Measurements from ENCODE around the gene NLK. TPM values are rescaled to one million over a fixed set of nuclear protein-coding genes. Genes with fewer than 3 reads are reported as not detected.
A peak's percentile ranks its signal among the peaks of the same experiment; 100 is the strongest.

Gene NLK
- total and polyA plus RNA-seq, 2 of the 13 experiments (the other 11 are each of a cell fraction or from before 2014, with no cell fraction given), result 13.4 to 14.6 TPM

DNA sequence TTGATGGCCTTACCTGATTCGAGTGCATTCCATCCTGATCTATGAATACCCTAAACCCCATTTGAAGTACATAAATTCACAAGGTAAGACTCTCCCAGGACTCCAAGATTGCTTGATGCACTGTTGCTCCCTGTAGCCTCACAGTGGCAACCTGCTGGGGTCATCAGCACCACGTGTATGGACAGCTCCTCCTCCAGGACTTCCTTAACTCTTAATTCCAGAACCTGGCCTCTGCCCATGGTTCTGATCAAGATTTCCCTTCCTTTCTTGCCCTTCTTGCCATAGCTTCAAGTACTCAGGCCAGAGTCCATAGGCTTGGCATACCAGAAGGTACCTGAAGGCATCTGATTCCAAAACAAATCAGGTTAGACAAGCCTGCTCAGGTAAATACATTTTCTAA is 34.0 kb upstream of the NLK start (continued):
- TF ChIP-seq ZFP36 (IDR thresholded peaks at IDR 0.05; ENCODE audit: borderline replicate concordance, low read depth, low read length, partially characterized antibody) (no peak), ADNP (CRISPR knock-in tag; IDR thresholded peaks at IDR 0.05) (no peak), GLI4 (CRISPR knock-in tag; IDR thresholded peaks at IDR 0.05; ENCODE audit: borderline replicate concordance) (no peak), FOXA1 (IDR thresholded peaks at IDR 0.05) (no peak), FOXA1 (CRISPR knock-in tag; IDR thresholded peaks at IDR 0.05) (no peak), ZNF850 (CRISPR knock-in tag; conservative IDR thresholded peaks at IDR 0.05) (no peak), AGO1 (IDR thresholded peaks at IDR 0.05; ENCODE audit: low read depth, low read length, poor library complexity, severe bottlenecking) (no peak), PITX1 (CRISPR knock-in tag; IDR thresholded peaks at IDR 0.05) (no peak), KDM5B (CRISPR knock-in tag; IDR thresholded peaks at IDR 0.05; ENCODE audit: borderline replicate concordance) (no peak), ZNF747 (CRISPR knock-in tag; IDR thresholded peaks at IDR 0.05; ENCODE audit: borderline replicate concordance) (no peak), EP300 (IDR thresholded peaks at IDR 0.05; ENCODE audit: low read depth in 2 of 2, low read length in 2 of 2) (no peak), EP300 (CRISPR knock-in tag; IDR thresholded peaks at IDR 0.05; ENCODE audit: borderline replicate concordance) (no peak), MYNN (CRISPR knock-in tag; IDR thresholded peaks at IDR 0.05; ENCODE audit: low read depth) (no peak), IKZF4 (CRISPR knock-in tag; IDR thresholded peaks at IDR 0.05; ENCODE audit: borderline replicate concordance, low read depth, not compliant biosample characterization) (no peak), ZMYM4 (CRISPR knock-in tag; IDR thresholded peaks at IDR 0.05) (no peak), RARA (CRISPR knock-in tag; IDR thresholded peaks at IDR 0.05) (peak; percentile 48; the same call in 1 of the 2 replicates), ZNF660 (CRISPR knock-in tag; IDR thresholded peaks at IDR 0.05; ENCODE audit: borderline replicate concordance, low read depth) (no peak), SETDB1 (CRISPR knock-in tag; IDR thresholded peaks at IDR 0.05; ENCODE audit: borderline replicate concordance) (no peak), ZBTB8A (CRISPR knock-in tag; IDR thresholded peaks at IDR 0.05; ENCODE audit: borderline replicate concordance, low read depth) (no peak), ZNF546 (CRISPR knock-in tag; conservative IDR thresholded peaks at IDR 0.05) (no peak)
- TF ChIP-seq, protein P1, sequence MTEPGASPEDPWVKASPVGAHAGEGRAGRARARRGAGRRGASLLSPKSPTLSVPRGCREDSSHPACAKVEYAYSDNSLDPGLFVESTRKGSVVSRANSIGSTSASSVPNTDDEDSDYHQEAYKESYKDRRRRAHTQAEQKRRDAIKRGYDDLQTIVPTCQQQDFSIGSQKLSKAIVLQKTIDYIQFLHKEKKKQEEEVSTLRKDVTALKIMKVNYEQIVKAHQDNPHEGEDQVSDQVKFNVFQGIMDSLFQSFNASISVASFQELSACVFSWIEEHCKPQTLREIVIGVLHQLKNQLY (CRISPR knock-in tag; IDR thresholded peaks at IDR 0.05), result no peak
- TF ChIP-seq, protein P2, sequence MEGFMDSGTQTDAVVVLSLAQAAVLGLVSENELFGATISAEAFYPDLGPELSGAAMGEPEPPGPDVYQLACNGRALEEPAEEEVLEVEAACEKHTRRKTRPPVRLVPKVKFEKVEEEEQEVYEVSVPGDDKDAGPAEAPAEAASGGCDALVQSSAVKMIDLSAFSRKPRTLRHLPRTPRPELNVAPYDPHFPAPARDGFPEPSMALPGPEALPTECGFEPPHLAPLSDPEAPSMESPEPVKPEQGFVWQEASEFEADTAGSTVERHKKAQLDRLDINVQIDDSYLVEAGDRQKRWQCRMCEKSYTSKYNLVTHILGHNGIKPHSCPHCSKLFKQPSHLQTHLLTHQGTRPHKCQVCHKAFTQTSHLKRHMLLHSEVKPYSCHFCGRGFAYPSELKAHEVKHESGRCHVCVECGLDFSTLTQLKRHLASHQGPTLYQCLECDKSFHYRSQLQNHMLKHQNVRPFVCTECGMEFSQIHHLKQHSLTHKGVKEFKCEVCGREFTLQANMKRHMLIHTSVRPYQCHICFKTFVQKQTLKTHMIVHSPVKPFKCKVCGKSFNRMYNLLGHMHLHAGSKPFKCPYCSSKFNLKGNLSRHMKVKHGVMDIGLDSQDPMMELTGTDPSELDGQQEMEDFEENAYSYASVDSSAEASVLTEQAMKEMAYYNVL (CRISPR knock-in tag; IDR thresholded peaks at IDR 0.05; ENCODE audit: borderline replicate concordance), result no peak
- TF ChIP-seq, protein P3, sequence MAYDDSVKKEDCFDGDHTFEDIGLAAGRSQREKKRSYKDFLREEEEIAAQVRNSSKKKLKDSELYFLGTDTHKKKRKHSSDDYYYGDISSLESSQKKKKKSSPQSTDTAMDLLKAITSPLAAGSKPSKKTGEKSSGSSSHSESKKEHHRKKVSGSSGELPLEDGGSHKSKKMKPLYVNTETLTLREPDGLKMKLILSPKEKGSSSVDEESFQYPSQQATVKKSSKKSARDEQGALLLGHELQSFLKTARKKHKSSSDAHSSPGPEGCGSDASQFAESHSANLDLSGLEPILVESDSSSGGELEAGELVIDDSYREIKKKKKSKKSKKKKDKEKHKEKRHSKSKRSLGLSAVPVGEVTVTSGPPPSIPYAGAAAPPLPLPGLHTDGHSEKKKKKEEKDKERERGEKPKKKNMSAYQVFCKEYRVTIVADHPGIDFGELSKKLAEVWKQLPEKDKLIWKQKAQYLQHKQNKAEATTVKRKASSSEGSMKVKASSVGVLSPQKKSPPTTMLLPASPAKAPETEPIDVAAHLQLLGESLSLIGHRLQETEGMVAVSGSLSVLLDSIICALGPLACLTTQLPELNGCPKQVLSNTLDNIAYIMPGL (CRISPR knock-in tag; IDR thresholded peaks at IDR 0.05; ENCODE audit: borderline replicate concordance in 1 of 2, low read depth in 1 of 2), result no peak
- TF ChIP-seq, protein P4, sequence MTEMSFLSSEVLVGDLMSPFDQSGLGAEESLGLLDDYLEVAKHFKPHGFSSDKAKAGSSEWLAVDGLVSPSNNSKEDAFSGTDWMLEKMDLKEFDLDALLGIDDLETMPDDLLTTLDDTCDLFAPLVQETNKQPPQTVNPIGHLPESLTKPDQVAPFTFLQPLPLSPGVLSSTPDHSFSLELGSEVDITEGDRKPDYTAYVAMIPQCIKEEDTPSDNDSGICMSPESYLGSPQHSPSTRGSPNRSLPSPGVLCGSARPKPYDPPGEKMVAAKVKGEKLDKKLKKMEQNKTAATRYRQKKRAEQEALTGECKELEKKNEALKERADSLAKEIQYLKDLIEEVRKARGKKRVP (CRISPR knock-in tag; IDR thresholded peaks at IDR 0.05), result no peak
